ENCODE results near the gene FIGNL2.
A peak's percentile ranks its signal among the peaks of the same experiment; 100 is the strongest.
"Not testable (repeated sequence)": the region's sequence is repeated elsewhere in the genome, so short reads cannot be mapped to it uniquely, and the experiment has no call there.

The FIGNL2 gene

DNA sequence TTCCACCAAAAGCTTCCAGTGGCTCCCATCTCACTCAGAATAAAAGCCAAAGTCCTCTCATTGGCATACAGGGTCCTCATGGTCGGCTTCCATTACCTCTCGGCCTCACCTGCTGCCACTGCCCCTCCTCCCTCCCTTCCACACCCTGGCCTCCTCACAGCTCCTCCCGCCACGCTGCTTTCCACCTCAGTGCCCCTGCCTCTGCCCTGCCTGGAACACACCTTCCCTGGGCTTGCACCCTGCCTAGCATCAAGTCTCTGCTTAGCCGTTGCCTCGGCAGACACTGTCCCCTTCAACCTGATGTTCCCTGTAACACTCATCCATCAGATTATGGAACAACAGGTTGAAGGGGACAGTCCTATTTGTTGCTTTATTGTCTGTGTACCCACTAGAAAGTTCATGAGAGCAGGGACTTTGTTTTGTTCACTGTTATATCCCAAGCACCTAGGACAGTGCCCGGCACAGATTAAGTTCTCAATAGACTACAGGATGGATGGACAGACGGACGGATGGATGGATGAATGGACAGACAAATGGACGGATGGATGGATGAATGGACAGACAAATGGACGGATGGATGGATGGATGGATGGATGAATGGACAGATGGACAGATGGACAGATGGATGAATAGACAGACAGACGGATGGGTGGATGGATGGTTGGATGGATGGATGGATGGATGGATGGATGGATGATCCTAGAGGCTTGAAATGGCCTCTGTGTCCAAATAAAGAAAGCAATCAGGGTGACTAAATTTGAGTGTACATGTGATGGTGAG lies 14.9 kb downstream of the FIGNL2 start:
- no peak for DNase-seq

DNA sequence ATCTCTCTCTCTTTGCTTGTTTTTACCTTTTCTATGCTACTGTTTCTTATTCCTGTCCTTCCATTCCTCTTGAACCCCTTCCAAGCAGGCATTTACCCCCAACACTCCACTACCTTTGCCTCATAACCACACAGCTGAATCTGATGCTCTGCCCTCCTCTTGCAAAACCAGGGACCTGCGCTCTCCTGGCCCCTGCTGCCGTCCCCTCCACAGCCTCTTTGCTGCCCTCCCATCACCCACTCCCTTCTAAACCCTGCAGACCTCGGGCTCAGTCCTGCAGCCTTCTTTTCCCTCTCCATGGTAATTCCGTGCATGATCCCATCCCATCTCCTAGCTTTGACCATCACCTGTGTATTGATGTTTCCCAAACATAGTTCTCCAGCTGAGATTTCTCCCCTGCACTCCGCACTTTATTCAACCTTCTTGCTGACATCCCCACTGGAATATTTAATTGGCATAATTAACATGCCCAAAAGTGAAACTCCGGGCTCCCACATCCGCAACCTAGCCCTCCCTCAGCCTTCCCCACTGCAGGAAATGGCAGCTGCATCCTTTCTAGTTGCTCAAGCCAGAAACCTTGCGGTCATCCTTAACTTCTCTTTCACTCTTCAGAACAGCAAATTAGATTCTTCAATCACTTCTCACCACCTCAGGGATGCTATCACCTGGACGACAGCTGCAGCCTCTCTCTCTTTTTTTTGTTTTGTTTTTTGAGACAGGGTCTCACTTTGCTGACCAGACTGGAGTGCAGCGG lies 16.0 kb downstream of the FIGNL2 start:
- DNase-seq: no peak

DNA sequence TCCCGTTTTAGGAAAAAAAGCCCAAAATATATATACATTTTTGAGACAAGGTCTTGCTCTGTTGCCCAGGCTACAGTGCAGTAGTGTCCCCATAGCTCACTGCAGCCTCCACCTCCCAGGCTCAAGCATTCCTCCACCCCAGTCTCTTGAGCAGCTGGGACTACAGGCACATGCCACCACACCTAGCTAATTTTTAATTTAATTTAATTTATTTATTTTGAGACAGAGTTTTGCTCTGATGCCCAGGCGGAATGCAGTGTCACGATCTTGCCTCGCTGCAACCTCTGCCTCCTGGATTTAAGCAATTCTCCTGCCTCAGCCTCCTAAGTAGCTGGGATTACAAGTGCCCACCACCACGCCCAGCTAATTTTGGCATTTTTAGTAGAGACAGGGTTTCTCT lies 16.7 kb downstream of the FIGNL2 start:
- DNase-seq: not testable (repeated sequence)

DNA sequence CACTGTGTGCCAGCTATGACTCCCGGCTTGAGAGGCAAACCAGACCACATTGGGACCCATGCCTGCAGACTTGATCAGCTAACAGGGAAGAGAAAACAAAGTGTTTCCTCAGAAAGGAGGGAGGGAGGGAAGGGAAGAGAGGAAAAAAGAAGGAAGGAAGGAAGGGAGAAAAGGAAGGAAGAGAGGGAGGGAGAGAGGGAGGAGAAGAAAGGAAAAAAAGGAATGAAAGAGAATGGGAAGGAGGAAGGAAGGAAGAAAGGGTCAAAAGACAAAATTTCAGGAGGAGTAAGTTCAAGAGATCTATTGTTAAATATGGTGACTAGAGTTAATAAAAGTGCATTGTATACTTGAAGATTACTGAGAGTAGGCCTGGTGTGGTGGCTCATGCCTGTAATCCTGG lies 18.9 kb downstream of the FIGNL2 start:
- no peak for DNase-seq

DNA sequence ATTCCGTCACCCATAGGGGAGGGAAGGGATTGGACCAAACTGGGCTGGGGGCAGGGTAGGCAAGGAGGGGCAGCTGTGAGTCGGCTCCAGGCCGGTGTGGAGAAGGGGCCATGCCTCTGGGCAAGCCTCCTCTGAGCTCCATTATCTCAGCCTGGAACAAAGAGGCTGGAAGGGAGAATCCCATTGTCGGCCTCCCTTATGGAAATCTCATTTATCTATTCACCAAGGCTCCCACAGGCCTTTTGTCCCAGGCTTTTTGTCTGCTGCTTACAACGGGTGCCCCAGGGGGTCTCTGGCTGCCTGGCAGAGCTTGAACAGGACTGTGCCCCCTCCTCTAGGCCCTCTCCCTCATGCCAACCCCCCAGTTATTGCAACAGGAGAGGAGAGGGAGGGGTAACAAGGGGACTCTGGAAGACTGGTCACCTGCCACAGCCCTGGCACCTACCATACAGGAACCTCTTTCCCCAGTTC lies 19.5 kb downstream of the FIGNL2 start:
- no peak for DNase-seq

DNA sequence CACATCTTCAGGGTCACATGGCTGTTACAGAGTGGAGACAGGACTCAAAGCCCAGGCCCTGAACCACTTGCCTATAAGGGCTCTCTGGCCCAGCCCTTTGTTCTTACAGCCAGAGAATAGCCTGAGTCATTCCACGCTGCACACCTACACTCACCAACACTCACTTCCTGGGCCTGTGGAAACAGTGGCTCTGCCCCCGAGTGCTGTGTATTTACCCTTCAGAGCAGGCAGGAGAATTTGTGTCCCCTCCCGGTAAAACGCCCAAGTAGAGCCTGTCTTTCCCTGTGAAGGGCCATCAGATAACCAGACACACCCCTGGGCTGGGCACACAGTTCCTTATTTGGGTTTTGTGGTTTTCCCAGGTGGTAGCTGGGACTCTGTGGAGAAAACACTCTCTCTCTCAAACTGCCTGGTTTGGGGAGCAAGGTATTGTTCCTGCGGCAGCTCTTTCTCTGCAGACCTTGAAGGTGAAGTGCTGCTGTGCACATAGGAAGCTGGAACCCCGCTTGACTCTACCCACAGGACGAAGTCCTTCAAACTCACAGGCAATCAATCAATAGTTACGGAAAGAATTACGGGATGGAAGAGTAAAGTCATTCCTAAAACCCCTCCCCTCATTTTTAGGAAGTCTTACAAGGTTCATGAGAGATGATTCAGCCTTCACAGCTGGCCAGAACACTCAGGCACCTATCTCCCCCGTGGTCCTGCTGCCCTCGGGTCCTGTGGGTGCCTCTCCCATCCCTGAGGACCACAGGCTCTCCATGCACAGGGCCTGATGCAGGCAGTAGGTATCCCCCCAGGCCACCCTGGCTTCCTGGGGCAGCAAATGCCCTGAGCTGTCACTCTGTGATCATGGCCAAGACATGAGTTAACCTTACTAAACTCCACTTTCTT lies 20.3 kb downstream of the FIGNL2 start:
- peak; percentile 54 to 60 for DNase-seq

DNA sequence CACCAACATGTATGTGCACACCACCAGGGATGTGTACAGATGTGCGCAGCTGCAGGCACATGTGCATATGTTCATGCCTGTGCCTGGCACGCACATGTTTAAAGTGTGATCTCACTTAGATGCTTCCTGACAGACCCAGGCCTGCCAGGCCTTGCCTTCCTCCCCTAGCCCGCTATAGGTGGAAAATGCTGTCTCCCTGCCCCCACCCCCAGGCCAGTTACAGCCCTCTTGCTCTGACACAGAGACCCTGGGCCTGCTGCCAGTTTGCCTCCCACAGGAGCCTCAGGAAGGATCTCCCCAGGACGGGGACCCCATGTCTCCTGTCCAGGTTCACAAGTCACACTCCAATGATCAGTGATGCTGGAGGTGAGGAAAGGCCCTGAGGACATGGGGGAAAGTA lies 21.6 kb downstream of the FIGNL2 start:
- DNase-seq: no peak

DNA sequence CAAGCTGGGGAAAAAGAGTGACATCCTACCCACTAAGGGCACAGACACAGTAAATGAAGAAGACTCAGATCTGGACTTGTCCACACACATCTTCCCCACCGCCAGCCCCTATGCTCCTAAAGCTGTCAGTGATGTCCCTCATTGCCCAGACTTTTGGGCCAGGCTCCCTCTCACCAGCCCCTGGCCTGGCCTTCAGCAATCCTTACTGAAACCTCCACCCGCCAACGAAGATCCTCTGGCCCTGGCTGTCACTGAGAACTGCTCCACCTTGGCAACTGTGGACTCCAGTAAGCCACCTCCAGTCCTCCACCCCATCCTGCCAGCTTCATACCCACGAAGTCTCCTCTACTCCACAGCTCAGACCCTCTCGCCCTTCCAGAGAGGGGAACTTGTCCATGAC lies 23.3 kb downstream of the FIGNL2 start:
- no peak for DNase-seq

DNA sequence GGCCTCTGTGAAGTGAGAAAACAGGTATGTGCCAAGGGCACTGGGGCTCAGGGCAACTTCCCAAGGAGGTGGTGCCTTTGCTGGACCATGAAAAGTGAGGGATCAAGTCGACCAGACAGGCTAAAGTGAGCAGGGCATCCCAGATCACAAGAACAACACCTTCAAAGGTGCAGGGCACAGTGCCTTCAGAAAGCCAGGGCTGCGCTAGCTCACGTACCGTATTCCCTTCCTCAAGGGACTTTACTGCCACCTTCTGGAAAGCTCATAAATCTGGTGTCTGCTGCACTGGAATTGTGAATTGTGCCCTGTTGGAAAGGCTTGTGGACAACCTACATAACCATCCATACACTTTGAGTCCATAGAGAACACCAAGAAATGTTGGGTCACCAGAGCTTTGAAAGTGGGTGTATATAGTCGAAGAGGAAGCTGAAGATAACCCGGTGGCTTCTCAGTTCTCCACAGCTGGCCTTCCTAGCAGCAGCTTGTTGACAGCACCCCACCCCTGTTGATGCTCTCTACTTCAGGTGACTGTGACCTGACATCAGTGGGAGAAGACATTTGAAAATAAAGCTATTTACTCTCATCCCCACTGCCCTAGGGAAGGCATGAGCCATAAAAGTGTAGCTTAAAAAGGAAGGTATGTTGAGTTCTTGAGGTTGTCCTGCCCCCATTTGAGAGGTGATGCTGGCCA lies 24.5 kb downstream of the FIGNL2 start:
- DNase-seq: no peak

DNA sequence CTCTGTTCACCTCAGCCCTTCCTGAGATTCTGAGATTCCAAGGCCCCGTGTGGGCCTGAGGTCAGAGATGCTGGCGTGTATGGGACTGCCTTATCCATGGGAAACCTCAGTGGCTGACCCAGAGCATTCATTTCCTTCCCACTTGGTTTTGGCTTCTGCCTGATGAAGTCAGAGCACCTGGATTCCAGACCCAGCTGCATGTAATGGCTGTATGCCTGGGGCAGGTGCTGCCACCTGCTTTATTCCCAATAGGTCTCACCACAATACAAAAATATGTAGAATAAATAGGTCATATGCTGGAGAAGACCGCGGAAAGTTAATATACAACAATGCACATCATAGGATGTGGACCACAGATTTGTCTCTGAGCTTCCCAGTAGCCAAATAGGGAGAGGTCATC lies 25.6 kb downstream of the FIGNL2 start:
- DNase-seq: no peak

DNA sequence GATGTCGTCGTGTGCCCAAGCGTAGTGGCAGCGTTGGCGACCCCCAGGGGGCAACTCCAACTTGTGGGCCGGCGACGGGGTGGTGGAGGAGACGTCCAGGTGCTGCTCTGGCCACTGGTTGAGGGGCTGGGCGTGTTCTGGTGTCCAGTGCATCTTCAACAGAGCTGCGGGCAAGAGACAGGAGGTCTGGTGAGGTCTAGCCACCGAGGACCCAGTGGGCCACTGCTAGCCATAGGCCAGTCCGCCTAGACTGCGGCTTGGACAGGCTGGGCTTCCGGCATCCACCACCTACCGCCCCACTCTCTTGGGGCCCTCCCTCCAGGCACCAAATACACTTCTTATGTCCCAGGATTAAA lies 26.3 kb downstream of the FIGNL2 start:
- no peak for DNase-seq

DNA sequence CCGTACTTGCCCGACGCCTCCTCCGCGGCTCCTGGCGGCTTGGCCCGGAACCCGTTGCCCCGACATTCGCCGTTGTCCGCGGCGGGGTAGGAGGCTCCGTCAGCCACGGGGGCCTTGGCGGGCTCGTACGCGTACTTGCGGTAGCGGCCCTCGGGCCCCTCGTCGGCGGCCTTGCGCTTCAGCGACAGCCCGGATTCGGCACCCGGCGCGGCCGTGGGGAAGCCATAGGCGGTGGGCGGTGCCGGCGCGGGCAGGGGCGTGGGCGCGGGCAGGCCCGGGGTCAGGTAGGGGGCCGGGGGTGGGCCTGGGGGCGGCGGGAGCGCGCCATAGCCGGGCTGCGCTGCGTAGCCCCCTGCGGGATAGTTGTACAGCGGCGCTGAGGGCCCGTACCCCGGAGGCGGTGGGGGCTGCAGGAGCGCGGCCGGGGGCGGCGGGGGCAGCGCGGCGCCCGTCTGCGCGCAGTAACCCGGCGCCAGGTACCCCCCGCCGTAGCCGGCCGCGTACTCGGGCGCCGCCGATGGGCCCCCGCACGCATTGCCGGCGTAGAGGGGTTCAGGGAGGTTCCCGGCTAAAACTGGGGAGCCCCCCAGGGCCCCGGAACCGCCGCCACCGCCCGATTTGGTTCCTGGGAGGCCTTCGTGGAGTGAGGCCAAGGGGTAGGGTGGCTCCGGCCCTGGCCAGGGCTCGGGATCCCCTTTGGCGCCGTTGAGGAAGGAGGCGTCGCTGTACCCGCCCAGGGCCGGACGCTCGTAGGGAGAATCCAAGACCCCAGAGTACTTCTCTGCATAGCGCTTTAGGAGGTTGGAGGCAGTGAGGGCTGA lies 26.9 kb downstream of the FIGNL2 start:
- DNase-seq: peak in 1 of 2 donors; percentile 33

DNA sequence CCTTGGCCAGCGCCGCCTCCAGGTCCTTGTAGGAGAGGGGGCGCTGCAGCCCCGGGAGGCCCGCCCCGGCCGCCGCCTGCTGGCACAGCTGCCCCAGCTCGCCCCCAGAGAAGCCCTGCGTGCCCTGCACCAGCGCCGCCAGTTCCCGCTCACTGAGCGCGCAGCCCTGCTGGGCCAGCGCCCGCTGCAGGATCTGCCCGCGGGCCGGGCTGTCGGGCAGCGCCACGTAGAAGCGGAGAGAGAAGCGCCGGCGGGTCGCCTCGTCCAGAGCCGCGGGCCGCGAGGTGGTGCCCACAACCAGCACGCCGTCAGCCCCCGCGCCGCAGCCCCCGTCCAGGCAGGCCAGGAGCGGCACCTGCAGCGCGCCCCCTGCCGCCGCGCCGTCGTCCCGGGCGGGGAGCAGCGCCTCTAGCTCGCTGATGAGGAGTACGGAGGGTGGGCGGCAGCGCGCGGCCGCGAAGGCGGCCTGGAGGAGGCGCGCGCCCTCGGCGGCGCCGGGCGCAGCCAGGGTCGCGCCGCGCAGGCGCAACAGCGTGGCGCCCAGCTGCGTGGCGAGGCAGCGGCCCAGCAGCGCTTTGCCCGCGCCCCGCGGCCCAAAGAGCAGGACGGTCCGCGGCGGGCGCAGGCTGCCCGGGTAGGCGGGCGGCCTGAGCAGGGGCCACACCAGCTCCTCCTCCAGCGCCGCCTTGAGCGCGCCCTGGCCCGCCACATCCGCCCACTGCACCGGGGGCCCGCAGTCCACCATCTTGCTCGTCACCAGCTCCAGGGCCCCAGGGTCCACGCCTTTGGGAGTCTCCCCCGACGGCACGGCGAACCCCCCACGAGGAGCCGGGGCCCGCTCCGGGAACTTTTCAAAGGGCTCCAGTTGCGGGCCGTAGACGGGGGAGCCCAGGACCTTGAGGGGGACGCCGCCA lies 27.7 kb downstream of the FIGNL2 start:
- peak; percentile 70 to 74 for DNase-seq

DNA sequence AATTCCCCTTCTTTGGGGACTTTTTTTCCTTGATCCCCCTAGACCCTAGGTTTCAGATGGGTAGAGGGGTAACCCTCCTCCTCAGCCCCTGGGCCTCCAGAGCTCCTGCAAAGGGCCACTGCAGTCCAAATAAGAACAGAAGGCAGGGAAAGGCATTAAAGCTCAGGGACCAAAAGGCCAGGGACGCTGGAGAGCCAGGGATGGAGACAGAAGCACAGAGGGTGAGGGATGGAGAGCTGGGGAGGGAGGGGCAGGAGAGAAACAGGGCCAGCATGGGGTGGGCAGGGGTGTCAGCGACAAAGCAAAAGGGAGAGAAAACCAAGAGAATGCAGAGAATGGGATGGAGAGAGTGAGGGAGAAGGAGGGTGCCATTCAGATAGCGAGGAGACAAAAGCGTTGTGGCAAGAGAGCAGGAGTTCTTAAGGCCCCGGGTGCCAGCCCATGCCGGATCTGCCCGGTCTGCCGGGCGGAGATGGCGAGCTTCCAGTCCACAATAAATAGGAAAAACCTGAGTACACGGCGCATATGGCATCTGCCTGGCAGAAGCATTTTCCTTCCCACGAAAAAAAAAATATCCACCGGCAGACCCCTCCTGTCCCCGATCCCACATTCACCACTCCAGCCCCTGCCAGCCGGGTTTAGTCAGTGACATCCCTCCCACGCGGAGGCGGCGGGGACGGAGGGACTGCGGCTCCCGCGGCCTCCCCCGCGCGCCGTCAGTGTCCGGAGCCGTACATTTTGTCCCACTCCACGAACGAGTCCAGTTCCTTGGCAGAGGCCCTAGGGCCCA lies 28.6 kb downstream of the FIGNL2 start:
- no peak for DNase-seq

DNA sequence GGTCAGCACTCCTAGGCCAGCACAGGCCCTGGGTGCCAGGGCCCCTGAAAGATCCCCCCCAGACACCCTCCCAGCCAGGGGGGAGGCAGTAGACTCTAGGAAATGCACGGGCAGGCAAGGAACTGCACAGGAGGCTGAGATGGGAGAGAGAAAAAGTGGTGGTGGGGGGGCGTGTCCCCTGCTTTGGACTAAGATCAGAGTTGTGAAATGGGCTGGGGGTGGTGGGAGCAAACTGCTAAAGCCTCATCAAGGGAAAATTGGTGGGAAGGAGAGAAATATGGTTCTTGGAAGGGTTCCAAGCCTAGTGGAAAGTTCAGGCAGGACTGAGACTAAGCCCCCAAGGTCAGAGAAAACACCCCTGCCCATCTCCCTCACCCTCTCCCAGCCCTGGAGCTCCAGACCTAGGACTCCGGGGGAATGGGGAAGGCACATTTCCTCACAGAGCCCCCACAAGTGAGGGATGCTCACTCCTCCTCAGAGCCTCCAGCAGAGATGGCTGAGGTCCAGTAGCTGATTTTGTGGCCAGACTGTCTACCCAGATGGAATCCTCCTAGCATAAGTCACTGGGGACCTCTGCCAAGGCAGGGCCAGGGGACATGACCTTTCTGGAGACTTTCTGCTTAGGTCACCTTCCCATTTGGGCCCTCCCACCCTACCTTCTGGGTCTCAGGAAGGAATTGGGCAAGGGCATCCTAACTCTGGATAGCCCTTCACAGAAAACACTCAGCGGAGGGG lies 29.8 kb downstream of the FIGNL2 start:
- DNase-seq: no peak

DNA sequence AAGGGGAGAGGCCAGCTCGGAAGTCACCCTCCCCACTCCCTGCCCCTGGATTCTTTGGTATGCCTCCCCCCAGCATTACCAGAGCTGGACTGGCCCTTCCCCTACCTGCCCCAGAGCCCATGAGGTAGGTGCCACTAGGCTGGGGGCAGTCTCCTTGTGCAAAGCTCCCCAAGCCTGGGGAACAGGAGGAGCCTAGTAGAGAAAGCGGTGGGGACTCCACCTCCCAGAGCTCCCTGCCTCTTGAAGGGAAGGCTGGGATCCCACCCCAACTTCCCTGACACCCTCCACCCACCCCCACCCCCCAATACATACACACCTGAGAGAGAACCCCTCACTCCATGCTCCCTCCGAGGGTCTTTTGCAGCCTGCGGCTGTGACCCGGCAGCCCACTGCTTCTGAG lies 30.4 kb downstream of the FIGNL2 start:
- no peak for DNase-seq

DNA sequence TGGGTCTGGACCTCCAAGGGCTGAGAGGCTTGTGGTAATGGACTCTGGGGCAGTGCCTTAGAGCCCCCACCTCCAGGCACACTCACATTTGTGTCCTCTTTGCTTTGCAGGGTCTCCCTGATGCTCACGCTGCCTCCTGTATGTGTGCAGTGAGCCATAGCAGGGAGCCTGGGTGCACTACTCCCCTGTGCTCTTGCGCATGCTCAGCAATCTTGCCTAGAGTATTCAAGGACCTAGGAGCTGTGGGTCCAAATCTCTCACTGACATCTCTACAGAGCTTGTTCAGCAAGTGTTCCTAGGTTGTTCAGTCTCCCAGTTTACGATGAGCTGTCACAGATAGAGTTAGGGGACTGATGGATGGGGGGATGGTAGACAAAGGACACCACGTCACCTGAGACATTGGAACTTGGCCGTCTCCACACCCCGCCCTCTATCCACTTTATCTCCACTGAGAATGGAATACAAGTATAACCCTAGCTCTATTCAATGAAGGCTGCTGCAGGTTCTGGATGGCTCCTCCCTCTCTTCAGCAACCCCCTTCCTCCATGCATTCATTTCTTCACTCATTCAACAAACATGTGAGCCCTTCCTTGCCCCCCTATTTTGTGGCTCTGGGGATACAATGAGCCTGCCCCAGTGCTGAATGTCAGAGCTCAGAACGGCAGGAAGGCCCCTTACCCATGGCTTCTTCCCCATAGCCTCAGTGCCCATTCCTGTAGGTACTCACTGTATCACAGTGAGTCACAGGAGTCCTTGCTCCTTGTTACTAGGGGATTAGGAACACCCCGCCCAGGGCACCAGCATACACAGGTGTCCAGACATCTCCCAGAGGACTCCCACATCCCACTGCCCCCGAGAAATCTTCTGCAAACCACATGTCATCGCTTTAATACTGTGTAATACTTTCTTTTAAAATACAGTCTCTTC lies 31.2 kb downstream of the FIGNL2 start:
- DNase-seq: no peak

DNA sequence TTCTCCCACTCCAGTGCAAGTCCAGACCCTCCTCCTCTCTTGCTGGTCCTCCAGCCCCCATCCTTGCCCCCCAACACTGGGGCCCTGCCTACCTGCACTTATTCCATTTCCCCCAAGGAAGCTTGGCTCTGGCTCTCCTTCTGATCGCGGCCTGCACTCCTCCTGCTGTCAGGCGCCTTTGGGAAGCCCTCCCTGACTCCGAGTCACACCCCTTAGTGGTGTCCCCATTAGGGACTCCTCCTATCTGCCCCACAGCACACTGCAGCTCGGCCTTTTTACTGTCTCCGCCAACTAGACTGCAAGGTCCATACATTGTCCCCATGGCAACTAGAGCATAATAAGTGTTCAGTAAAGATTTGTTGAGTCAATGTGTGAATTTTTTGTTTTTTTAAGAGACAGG lies 32.9 kb downstream of the FIGNL2 start:
- no peak for DNase-seq
